Esophagus squamous epithelium (tissue), 5 donors: ENCODE measurements around the gene GJB5. TPM values are rescaled to one million over a fixed set of nuclear protein-coding genes. Genes with fewer than 3 reads are reported as not detected.

ENCODE experiments used
- DNase-seq: peaks from one replicate; lab custom pipeline; 2025; lab: John Stamatoyannopoulos, UW
- H3K27ac ChIP-seq, 4 donors: fragments of 200-600 bp; sonication (generic); one replicate each; pipeline ENCODE4 v1.5.1; 2016 to 2019; ENCODE audit warnings: mild to moderate bottlenecking in 1 of 4
- H3K27me3 ChIP-seq, 4 donors: fragments of 200-600 bp; sonication (generic); 1 replicate in 3 of 4; 2 replicates in 1 of 4; pipeline versions ENCODE4 v1.5.1 to v1.6.0; 2017 to 2021; ENCODE audit warnings: antibody characterized with exemption in 1 of 4
- H3K36me3 ChIP-seq, 3 donors: fragments of 200-600 bp; sonication (generic); one replicate each; pipeline ENCODE4 v1.5.1; 2016 to 2019
- H3K4me1 ChIP-seq, 3 donors: fragments of 200-600 bp; sonication (generic); one replicate each; pipeline ENCODE4 v1.5.1; 2017 to 2019
- H3K4me3 ChIP-seq, 4 donors: fragments of 200-600 bp; sonication (generic); 1 replicate in 3 of 4; 2 replicates in 1 of 4; pipeline ENCODE4 v1.5.1; 2016 to 2019; ENCODE audit warnings: mild to moderate bottlenecking in 2 of 4, moderate library complexity in 1 of 4
- H3K9me3 ChIP-seq, 3 donors: fragments of 200-600 bp; sonication (generic); one replicate each; pipeline ENCODE4 v1.5.1; 2016 to 2019
- POLR2A ChIP-seq, 4 donors: fragments of 450-650 bp; IDR thresholded peaks; one replicate each; pipeline ENCODE4 v1.6.1; 2017; ENCODE audit warnings: antibody characterized with exemption in 4 of 4, mild to moderate bottlenecking in 4 of 4, moderate library complexity in 3 of 4
- WGBS, 2 donors: methylation state at CpG; one replicate each; pipeline ENCODE4 v1.1.5; 2018; 5-methylcytosine and 5-hydroxymethylcytosine counted together
- intact Hi-C: fragments of 100-400 bp; cut with DNase I; formaldehyde crosslinking; loops from one replicate; pipeline ENCODE4 v1.15.0; 2022
- total RNA-seq, 4 donors: library from RNA; depleted of rRNA; stranded (reverse); fragments of >200 nt; gene quantifications; one replicate each; pipeline ENCODE4 v1.1.0, GENCODE V29; 2016
- TF ChIP-seq, protein P1 (sequence below), 6 experiments: fragments of 450-650 bp in 4 of 6; fragments of 200-600 bp in 2 of 6; sonication (generic) in 2 of 6; IDR thresholded peaks; one replicate each; pipeline ENCODE4 v1.5.1; 2016 to 2019; ENCODE audit warnings: antibody characterized with exemption in 6 of 6, mild to moderate bottlenecking in 4 of 6, moderate library complexity in 4 of 6
- donor health status: DM: yes; HTN: yes; CAD: no.

Gene GJB5
- total RNA-seq, 4 donors from 2014 or later, result 91.7 to 123 (median 104) TPM

DNA sequence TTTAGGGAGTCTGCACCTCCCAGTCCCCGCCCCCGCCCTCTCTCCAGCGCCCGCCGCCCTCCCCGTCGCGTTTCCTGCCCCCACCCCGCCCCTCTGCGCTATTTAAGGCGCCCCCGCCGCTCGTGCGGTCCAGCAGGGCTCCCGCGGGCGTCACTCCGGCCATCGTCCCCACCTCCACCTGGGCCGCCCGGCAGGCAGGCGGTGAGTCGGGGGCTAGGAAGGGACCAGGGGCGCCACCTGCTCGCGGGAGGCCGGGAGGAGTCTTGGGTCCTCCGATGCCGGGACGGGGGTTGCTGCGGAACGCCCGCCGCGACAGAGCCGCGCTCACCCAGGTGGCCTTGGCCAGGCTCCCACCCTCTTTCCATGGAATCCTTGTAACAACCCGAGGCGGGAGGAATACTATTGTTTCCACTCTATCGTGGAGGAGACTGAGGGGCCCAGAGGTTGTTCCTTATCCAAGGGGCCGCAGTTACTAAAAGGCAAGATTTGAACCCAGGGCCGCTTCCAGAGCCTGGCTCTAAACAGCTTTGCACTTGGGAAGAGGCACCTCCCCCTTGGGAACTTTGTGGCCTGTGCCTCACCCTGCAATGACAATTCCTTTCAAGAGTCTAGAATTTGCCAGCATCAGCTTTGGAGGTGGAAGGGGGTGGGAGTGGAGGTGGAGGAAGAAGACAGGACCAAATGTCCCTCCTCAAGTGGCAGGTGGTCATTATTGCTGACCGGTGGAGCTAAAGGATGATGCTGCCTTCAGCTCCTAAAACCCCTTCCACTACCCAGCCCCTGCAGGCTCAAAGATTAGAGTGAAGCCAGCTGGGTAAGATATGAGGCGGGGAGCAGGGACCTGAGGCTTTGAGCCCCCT, 38.3 kb downstream of the GJB5 start, which contains the start of gene GJA4:
Gene GJA4 (plus strand): TSS at position 132 of the 860 bp plus-strand sequence. CDS start 1,215 bp downstream, outside the sequence.
- H3K36me3 ChIP-seq, result peaks cover 0 to 4% (median 0%) of the 10 kb centered on the region in 3 donors
- H3K4me3 ChIP-seq, result peak within 1 kb of the TSS; percentile 10 to 65 (median 40)
- peaks cover 7 to 28% (median 14%) of the 10 kb centered on the region in 3 donors for H3K4me1 ChIP-seq
- 8 to 36% methylated on average over 4 to 9 of the region's 45 CpGs for WGBS, 2 donors
- intact Hi-C loops, result no loop called here
- peak within 1 kb of the TSS; percentile 11 to 81 (median 72) for H3K27ac ChIP-seq
- peaks cover 0 to 35% (median 6%) of the 10 kb centered on the region in 4 donors for H3K27me3 ChIP-seq
- no peak for TF ChIP-seq POLR2A (IDR thresholded peaks at IDR 0.05)
- TF ChIP-seq, protein P1, sequence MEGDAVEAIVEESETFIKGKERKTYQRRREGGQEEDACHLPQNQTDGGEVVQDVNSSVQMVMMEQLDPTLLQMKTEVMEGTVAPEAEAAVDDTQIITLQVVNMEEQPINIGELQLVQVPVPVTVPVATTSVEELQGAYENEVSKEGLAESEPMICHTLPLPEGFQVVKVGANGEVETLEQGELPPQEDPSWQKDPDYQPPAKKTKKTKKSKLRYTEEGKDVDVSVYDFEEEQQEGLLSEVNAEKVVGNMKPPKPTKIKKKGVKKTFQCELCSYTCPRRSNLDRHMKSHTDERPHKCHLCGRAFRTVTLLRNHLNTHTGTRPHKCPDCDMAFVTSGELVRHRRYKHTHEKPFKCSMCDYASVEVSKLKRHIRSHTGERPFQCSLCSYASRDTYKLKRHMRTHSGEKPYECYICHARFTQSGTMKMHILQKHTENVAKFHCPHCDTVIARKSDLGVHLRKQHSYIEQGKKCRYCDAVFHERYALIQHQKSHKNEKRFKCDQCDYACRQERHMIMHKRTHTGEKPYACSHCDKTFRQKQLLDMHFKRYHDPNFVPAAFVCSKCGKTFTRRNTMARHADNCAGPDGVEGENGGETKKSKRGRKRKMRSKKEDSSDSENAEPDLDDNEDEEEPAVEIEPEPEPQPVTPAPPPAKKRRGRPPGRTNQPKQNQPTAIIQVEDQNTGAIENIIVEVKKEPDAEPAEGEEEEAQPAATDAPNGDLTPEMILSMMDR (IDR thresholded peaks at IDR 0.05), result no peak
- H3K9me3 ChIP-seq, result no peaks in the 10 kb centered on the region
- DNase-seq, result no peak

DNA sequence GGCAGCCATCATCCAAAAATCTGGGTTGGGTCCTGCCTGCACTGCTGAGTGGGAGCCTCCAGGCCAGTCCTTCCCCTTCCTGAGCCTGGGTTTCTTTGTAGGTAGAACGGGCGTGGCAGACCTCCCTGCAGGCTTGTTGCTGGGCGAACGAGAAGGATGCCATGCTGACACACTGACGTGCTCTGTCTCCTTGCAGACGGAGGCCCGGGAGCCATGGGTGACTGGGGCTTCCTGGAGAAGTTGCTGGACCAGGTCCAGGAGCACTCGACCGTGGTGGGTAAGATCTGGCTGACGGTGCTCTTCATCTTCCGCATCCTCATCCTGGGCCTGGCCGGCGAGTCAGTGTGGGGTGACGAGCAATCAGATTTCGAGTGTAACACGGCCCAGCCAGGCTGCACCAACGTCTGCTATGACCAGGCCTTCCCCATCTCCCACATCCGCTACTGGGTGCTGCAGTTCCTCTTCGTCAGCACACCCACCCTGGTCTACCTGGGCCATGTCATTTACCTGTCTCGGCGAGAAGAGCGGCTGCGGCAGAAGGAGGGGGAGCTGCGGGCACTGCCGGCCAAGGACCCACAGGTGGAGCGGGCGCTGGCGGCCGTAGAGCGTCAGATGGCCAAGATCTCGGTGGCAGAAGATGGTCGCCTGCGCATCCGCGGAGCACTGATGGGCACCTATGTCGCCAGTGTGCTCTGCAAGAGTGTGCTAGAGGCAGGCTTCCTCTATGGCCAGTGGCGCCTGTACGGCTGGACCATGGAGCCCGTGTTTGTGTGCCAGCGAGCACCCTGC, 39.3 kb downstream of the GJB5 start:
- 67 to 80% methylated on average over 15 to 24 of the region's 40 CpGs for WGBS, 2 donors
- Histone ChIP-seq H3K27me3 (peaks cover 0 to 35% (median 6%) of the 10 kb centered on the region in 4 donors), H3K4me1 (peaks cover 7 to 28% (median 14%) of the 10 kb centered on the region in 3 donors), H3K4me3 (peak overlapping the region; percentile 10 to 65 (median 40)), H3K27ac (peak overlapping the region in 3 of 4 donors; percentile 71 to 81 (median 72)), H3K36me3 (no peaks in the 10 kb centered on the region), H3K9me3 (no peaks in the 10 kb centered on the region)
- no peak for DNase-seq
- TF ChIP-seq, protein P1 (IDR thresholded peaks at IDR 0.05), result no peak
- TF ChIP-seq POLR2A (IDR thresholded peaks at IDR 0.05), result no peak
- intact Hi-C loops, result no loop called here

DNA sequence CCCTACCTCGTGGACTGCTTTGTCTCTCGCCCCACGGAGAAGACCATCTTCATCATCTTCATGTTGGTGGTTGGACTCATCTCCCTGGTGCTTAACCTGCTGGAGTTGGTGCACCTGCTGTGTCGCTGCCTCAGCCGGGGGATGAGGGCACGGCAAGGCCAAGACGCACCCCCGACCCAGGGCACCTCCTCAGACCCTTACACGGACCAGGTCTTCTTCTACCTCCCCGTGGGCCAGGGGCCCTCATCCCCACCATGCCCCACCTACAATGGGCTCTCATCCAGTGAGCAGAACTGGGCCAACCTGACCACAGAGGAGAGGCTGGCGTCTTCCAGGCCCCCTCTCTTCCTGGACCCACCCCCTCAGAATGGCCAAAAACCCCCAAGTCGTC, 39.9 kb downstream of the GJB5 start:
- H3K27me3 ChIP-seq, result peaks cover 0 to 35% (median 6%) of the 10 kb centered on the region in 4 donors
- H3K27ac ChIP-seq, result peak overlapping the region in 2 of 4 donors; percentile 29 to 81
- H3K4me1 ChIP-seq, result peaks cover 7 to 28% (median 14%) of the 10 kb centered on the region in 3 donors
- DNase-seq, result no peak
- TF ChIP-seq, protein P1 (IDR thresholded peaks at IDR 0.05), result no peak
- no peak for TF ChIP-seq POLR2A (IDR thresholded peaks at IDR 0.05)
- peak overlapping the region; percentile 10 to 65 (median 40) for H3K4me3 ChIP-seq
- no peaks in the 10 kb centered on the region for H3K36me3 ChIP-seq
- intact Hi-C loops, result no loop called here
- no peaks in the 10 kb centered on the region for H3K9me3 ChIP-seq
- WGBS, 2 donors, result 90 to 95% methylated on average over 4 to 6 of the region's 12 CpGs

DNA sequence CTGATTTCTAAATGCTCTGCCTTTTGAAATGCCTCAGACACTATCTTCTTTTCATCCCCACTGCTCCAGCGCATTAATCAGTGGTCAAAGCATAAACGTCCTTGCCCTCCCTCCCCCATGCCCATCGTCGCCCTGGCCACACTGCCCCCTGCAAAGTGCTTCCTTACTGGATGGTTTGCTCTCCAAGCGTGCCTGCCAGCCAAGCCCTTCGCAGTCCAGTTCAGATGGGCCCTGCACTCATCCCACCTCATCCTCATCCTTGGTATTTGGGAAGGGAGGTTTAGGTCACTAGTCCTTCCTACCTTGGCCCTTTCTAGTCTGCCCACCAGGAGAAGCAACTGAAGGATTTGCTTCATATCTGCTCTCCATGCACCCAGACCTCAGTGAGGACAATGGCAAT, 41.1 kb downstream of the GJB5 start:
- Histone ChIP-seq H3K36me3 (no peaks in the 10 kb centered on the region), H3K27ac (no peak overlapping the region), H3K4me1 (peaks cover 7 to 28% (median 14%) of the 10 kb centered on the region in 3 donors), H3K4me3 (peak overlapping the region in 3 of 4 donors; percentile 10 to 65 (median 44)), H3K9me3 (no peaks in the 10 kb centered on the region), H3K27me3 (peaks cover 0 to 31% (median 6%) of the 10 kb centered on the region in 4 donors)
- intact Hi-C loops, result no loop called here
- WGBS, 2 donors, result 78% methylated on average over 6 of the region's 6 CpGs
- no peak for DNase-seq
- TF ChIP-seq POLR2A (IDR thresholded peaks at IDR 0.05), result no peak
- TF ChIP-seq, protein P1 (IDR thresholded peaks at IDR 0.05), result no peak
